Hepatocyte (in vitro differentiated cells): ENCODE data around the gene RTN4R. TPM values are rescaled to one million over a fixed set of nuclear protein-coding genes. Genes with fewer than 3 reads are reported as not detected.

Experiments
- DNase-seq: peaks from one replicate; pipeline ENCODE4 v3.0.0-alpha.2; 2016; ENCODE audit warnings: low spot score
- H2AFZ ChIP-seq: fragments of 200-600 bp; sonication (generic); 2 replicates; pipeline ENCODE4 v1.6.0; 2016; ENCODE audit warnings: antibody characterized with exemption, mild to moderate bottlenecking
- H3K27ac ChIP-seq: fragments of 200-600 bp; sonication (generic); 2 replicates; pipeline ENCODE4 v1.5.1; 2016; ENCODE audit warnings: mild to moderate bottlenecking
- H3K27me3 ChIP-seq: fragments of 200-600 bp; sonication (generic); 2 replicates; pipeline ENCODE4 v1.6.1; 2016
- H3K36me3 ChIP-seq: fragments of 200-600 bp; sonication (generic); replicated peaks from 2 replicates; pipeline ENCODE4 v1.5.1; 2016; ENCODE audit warnings: low read depth; ENCODE audit not compliant: insufficient read depth
- H3K4me1 ChIP-seq: fragments of 200-600 bp; sonication (generic); 2 replicates; pipeline ENCODE4 v1.5.1; 2016; ENCODE audit warnings: mild to moderate bottlenecking, moderate library complexity; ENCODE audit not compliant: insufficient read depth
- H3K4me2 ChIP-seq: fragments of 200-600 bp; sonication (generic); 2 replicates; pipeline ENCODE4 v1.6.0; 2016
- H3K4me3 ChIP-seq: fragments of 200-600 bp; sonication (generic); 2 replicates; pipeline ENCODE4 v1.5.1; 2016; ENCODE audit warnings: mild to moderate bottlenecking
- H3K79me2 ChIP-seq: fragments of 200-600 bp; sonication (generic); 2 replicates; pipeline ENCODE4 v1.6.0; 2017; ENCODE audit warnings: mild to moderate bottlenecking
- H3K9me2 ChIP-seq: fragments of 200-600 bp; sonication (generic); replicated peaks from 2 replicates; pipeline ENCODE4 v1.6.0; 2017; ENCODE audit warnings: mild to moderate bottlenecking; ENCODE audit not compliant: insufficient read depth
- H3K9me3 ChIP-seq: fragments of 200-600 bp; sonication (generic); 2 replicates; pipeline ENCODE4 v1.5.1; 2016; ENCODE audit warnings: low read depth, mild to moderate bottlenecking
- H4K20me1 ChIP-seq: fragments of 200-600 bp; sonication (generic); 2 replicates; pipeline ENCODE4 v1.6.0; 2016; ENCODE audit warnings: mild to moderate bottlenecking; ENCODE audit not compliant: insufficient read depth, poor library complexity, severe bottlenecking
- CTCF ChIP-seq: fragments of 200-600 bp; sonication (generic); IDR thresholded peaks from 2 replicates; pipeline ENCODE4 v1.5.1; 2016; ENCODE audit warnings: antibody characterized with exemption, mild to moderate bottlenecking; ENCODE audit not compliant: poor library complexity
- EZH2 ChIP-seq: fragments of 200-600 bp; sonication (generic); IDR thresholded peaks from 2 replicates; pipeline ENCODE4 v1.6.1; 2016; ENCODE audit warnings: antibody characterized with exemption, mild to moderate bottlenecking, borderline replicate concordance
- EZH2phosphoT487 ChIP-seq: fragments of 200-600 bp; sonication (generic); IDR thresholded peaks from one replicate; pipeline ENCODE4 v1.6.1; 2018; ENCODE audit warnings: antibody characterized with exemption, mild to moderate bottlenecking, low read depth, moderate library complexity; ENCODE audit not compliant: unreplicated experiment, severe bottlenecking
- WGBS: methylation state at CpG from one replicate; pipeline ENCODE4 v1.1.6; 2016; ENCODE audit warnings: low lambda C conversion rate; ENCODE audit errors: missing lambda C conversion rate; 5-methylcytosine and 5-hydroxymethylcytosine counted together
- polyA plus RNA-seq: library from polyadenylated mRNA; unstranded; fragments of >200 nt; fragmentation: Nextera tagmentation; extraction: Ambion mirVana; gene quantifications from 2 replicates; pipeline ENCODE4 v1.2.1, GENCODE V29; 2016
- total RNA-seq: library from RNA; depleted of rRNA; stranded (reverse); fragments of >200 nt; gene quantifications from 2 replicates; pipeline ENCODE4 v1.2.3, GENCODE V29; 2014

Gene RTN4R
- total and polyA plus RNA-seq, 2 experiments from 2014 or later: 7.9 to 16.9 TPM

DNA sequence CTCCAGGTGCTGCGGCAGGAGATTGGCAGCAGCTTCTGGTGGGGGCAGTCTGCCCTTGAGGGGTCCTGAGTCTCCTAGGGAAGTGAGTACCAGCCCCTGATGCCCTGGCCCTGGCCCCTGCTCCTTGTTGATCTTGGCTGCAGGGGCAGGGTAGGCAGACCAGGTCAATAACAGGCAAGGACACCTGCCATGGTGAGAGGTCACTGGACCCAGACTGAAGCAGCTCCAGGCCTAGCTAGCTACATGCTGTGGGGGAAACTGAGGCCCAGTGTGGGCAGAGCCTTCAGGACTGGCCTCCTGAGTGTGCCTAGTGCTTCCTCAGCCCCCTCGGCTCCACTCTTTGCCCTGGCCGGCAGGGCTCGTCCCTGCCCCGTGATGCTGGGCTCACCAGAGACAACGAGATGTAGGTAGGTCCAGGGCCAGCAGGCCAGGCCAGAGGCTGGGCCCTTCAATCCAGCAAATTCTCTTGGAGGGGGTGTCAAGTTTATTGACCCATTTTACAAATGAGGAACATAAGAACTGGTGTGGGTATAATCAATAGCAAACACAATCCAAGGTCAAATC, 20.4 kb downstream of the RTN4R start:
- no peak overlapping the region for H3K4me2 ChIP-seq
- no peaks in the 10 kb centered on the region for H3K79me2 ChIP-seq
- DNase-seq: no peak
- H3K4me1 ChIP-seq: peaks cover 22% of the 10 kb centered on the region
- H4K20me1 ChIP-seq: no peaks in the 10 kb centered on the region
- TF ChIP-seq CTCF (no peak), EZH2phosphoT487 (no peak), EZH2 (no peak)
- no peaks in the 10 kb centered on the region for H3K27me3 ChIP-seq
- WGBS: 94% methylated on average over 6 of the region's 6 CpGs
- H3K27ac ChIP-seq: no peak overlapping the region
- no peaks in the 10 kb centered on the region for H3K9me2 ChIP-seq
- H3K9me3 ChIP-seq: no peaks in the 10 kb centered on the region
- no peak overlapping the region for H2AFZ ChIP-seq
- H3K4me3 ChIP-seq: no peak overlapping the region
- no peaks in the 10 kb centered on the region for H3K36me3 ChIP-seq

- Histone ChIP-seq H4K20me1 (no peaks in the 10 kb centered on the region), H3K36me3 (no peaks in the 10 kb centered on the region), H3K27ac (no peak overlapping the region), H3K4me1 (peaks cover 22% of the 10 kb centered on the region), H2AFZ (no peak overlapping the region), H3K9me2 (no peaks in the 10 kb centered on the region), H3K4me3 (no peak overlapping the region), H3K9me3 (no peaks in the 10 kb centered on the region), H3K79me2 (no peaks in the 10 kb centered on the region), H3K4me2 (no peak overlapping the region), H3K27me3 (no peaks in the 10 kb centered on the region)
- no peak for DNase-seq
- 84% methylated on average over 6 of the region's 16 CpGs for WGBS
- TF ChIP-seq EZH2: no peak
- no peak for TF ChIP-seq EZH2phosphoT487
- TF ChIP-seq CTCF: no peak
Observed at GRCh38 chr22:20247010-20247505, 21.1 kb downstream of the RTN4R start.

DNA sequence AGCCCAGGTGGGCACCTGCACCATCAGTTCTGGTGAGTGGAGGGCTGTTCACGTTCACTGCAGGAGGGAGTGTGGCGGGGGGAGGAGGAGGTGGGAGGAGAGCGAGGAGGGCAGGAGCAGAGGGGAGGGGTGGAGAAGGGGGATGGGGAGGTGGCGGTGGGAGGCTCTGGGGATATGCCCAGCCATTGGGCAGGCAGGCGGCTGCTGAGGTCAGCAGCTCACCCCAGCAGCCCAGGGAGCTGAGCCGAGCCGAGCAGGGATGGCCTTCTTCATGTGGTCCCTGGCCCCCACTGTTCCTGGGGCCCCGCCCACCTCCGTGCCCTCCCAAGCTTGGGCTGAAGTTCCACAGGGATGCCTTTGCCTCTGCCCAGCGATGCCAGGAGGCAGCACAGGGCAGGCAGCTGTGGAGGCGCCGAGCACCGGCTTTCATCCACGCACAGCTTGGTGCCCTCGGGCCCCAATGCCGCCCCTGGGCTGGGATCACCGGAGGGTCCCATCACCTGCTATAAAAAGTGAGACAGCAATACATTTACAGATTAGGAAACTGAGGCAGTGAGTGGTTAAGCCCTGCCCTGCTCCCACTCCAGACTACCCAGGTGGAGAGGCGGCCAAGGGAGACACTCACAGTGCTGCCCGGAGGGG, 21.6 kb downstream of the RTN4R start:
- no peak overlapping the region for H3K4me3 ChIP-seq
- H3K36me3 ChIP-seq: no peaks in the 10 kb centered on the region
- no peak overlapping the region for H2AFZ ChIP-seq
- H3K4me1 ChIP-seq: peaks cover 22% of the 10 kb centered on the region
- H3K27me3 ChIP-seq: no peaks in the 10 kb centered on the region
- 95% methylated on average over 13 of the region's 19 CpGs for WGBS
- no peaks in the 10 kb centered on the region for H3K9me3 ChIP-seq
- no peak overlapping the region for H3K4me2 ChIP-seq
- no peak for DNase-seq
- H3K79me2 ChIP-seq: no peaks in the 10 kb centered on the region
- TF ChIP-seq CTCF (no peak), EZH2 (no peak), EZH2phosphoT487 (no peak)
- H4K20me1 ChIP-seq: no peaks in the 10 kb centered on the region
- H3K27ac ChIP-seq: no peak overlapping the region
- H3K9me2 ChIP-seq: no peaks in the 10 kb centered on the region
